ENCODE results near the gene KIAA0825. TPM values are rescaled to one million over a fixed set of nuclear protein-coding genes. Genes with fewer than 3 reads are reported as not detected.

Gene KIAA0825
- total RNA-seq, 2 experiments from 2014 or later = 0.68 to 0.69 TPM

DNA sequence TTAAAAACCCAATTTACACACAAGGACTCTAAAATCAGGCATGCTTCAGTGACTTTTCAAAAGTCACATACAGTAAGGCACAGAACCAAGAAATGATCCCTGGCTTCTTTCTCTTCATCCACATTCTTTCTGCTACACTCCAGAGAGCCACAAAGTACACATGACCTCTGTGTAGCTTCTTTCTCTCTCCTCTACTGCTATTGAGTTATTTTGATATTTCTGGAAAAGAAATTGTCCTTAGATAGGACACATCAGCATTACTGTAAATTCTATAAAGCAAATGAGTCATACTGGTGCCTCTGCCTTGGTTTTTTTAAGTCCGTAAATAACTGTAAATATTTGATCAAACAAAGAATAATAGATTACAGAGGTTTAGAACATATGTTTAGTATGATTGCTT is 96.3 kb downstream of the KIAA0825 start:
- no peaks in the 10 kb centered on the region for H3K9me3 Mint-ChIP-seq
- H3K4me3 Mint-ChIP-seq = no peak overlapping the region
- H3K4me1 Mint-ChIP-seq (ENCODE audit: low read depth) = no peaks in the 10 kb centered on the region
- H3K27me3 Mint-ChIP-seq = no peaks in the 10 kb centered on the region
- POLR2A ChIA-PET = no interaction called here
- CTCF ChIA-PET = interaction anchor here (0.9 kb wide), 1 partner anchor 214 kb away, joined by 3 read pairs; no protein-coding TSS in a partner anchor
- H3K36me3 Mint-ChIP-seq = no peaks in the 10 kb centered on the region
- no peak for DNase-seq
- H3K27ac Mint-ChIP-seq = no peak overlapping the region
- intact Hi-C loops (cut with micrococcal nuclease) = no loop called here

DNA sequence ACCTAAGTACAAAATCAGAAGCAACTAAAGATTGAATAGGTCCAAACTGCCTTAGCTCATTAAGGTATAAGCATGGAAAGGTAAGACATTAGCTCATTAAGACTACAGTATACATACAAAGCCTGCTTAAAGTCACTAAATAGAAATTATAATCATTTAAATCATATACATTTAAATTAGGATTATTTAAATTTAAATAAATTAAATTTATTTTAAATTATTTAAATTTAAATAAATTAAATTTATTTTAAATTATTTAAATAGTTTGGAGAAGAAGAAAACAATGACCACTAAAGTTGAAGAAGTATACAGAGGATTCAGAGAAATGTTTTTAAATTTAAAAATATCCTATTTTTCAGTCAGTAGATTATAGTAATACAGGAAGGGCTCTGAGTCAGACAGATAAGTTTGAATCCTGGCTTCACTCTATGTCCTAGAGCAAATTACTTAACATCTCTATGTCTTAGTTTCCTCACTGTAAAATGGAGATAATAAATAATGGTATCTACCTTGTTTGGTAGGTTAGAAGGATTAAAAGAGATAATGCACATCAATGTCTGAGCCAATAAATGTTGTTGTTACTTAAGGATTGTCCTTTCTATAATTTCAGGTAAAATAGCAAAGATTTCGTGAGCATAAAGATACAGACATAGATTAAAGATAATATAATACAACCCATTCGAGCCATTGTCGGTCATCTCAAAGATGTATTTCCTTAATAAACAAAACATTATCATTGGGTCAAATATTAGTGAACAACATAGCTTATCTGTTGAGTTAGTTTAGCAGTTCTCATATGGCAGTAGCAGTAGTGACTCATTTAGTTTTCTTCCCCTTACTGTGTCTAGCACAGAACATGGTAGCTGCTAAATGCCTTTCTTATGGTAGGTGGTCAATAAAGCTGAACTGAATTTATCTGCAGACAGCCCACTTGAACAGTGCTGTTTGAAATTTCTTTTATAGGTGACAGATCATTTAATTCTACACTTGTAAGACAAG is 100.6 kb downstream of the KIAA0825 start:
- intact Hi-C loops (cut with micrococcal nuclease) = no loop called here
- ChIA-PET CTCF (interaction anchor here (0.6 kb wide), 1 partner anchor 1750 kb away, joined by 3 read pairs; no protein-coding TSS in a partner anchor), POLR2A (no interaction called here)
- no peak for DNase-seq
- Mint-ChIP-seq H3K4me1 (ENCODE audit: low read depth) (no peaks in the 10 kb centered on the region), H3K4me3 (no peak overlapping the region), H3K9me3 (no peaks in the 10 kb centered on the region), H3K27ac (no peak overlapping the region), H3K27me3 (no peaks in the 10 kb centered on the region), H3K36me3 (no peaks in the 10 kb centered on the region)

DNA sequence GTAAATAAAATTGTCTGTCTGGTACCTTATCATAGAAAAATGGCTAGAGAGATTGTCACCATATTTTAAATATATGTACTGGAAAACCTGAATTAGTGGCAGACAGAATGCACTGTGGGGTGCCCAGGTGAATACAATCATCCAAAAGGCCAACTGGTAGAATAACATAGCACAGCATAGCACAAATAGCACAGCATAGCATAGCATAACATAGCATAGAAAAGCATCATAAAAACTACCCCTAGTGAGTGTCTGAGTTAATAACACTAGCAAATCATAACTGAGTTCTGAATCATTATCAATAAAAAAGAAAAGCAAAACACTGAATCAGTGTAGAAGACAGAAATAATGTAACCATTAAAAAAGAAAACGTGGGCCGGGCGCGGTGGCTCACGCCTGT is 102.3 kb downstream of the KIAA0825 start:
- Mint-ChIP-seq H3K36me3 (no peaks in the 10 kb centered on the region), H3K27ac (no peak overlapping the region), H3K9me3 (no peaks in the 10 kb centered on the region), H3K4me1 (ENCODE audit: low read depth) (no peaks in the 10 kb centered on the region), H3K4me3 (no peak overlapping the region), H3K27me3 (no peaks in the 10 kb centered on the region)
- ChIA-PET CTCF (interaction anchor here (1.3 kb wide), 1 partner anchor 221 kb away, joined by 4 read pairs; no protein-coding TSS in a partner anchor), POLR2A (no interaction called here)
- intact Hi-C loops (cut with micrococcal nuclease) = no loop called here
- DNase-seq = no peak

GRCh38 chr5:94508461-94509148 is 109.8 kb downstream of the KIAA0825 start:
- no peak for DNase-seq
- intact Hi-C loops (cut with micrococcal nuclease) = no loop called here
- no peak overlapping the region for H3K27ac Mint-ChIP-seq
- H3K4me1 Mint-ChIP-seq (ENCODE audit: low read depth) = no peaks in the 10 kb centered on the region
- CTCF ChIA-PET = no interaction called here
- H3K27me3 Mint-ChIP-seq = no peaks in the 10 kb centered on the region
- no peaks in the 10 kb centered on the region for H3K36me3 Mint-ChIP-seq
- H3K4me3 Mint-ChIP-seq = no peak overlapping the region
- no peaks in the 10 kb centered on the region for H3K9me3 Mint-ChIP-seq
- POLR2A ChIA-PET = no interaction called here

- Mint-ChIP-seq H3K4me1 (ENCODE audit: low read depth) (no peaks in the 10 kb centered on the region), H3K27ac (no peak overlapping the region), H3K36me3 (no peaks in the 10 kb centered on the region), H3K4me3 (no peak overlapping the region), H3K9me3 (no peaks in the 10 kb centered on the region), H3K27me3 (no peaks in the 10 kb centered on the region)
- ChIA-PET POLR2A (no interaction called here), CTCF (no interaction called here)
- DNase-seq = no peak
- intact Hi-C loops (cut with micrococcal nuclease) = no loop called here
Measured at GRCh38 chr5:94505327-94506068, 112.9 kb downstream of the KIAA0825 start.

DNA sequence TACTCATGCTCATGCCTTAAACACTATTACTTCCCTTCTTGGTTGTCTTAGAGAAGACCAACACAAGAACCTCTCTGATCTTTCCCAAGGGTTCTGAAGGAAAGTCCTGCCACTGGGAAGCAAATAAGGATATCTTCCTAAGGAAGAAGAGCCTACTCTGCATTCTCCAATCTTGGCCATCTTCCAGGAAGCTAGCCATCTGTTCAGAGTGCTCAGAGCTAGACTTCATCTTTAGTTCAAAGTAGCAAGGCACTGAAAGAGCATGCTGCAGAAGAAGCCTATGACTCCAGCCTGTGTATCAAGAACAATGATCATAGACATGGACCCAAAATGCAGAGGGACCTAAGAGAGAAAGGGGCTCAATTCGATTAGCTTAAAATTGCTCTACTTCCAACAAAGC is 114.7 kb downstream of the KIAA0825 start:
- no peaks in the 10 kb centered on the region for H3K36me3 Mint-ChIP-seq
- POLR2A ChIA-PET = no interaction called here
- CTCF ChIA-PET = no interaction called here
- no peaks in the 10 kb centered on the region for H3K4me1 Mint-ChIP-seq (ENCODE audit: low read depth)
- intact Hi-C loops (cut with micrococcal nuclease) = no loop called here
- H3K27ac Mint-ChIP-seq = no peak overlapping the region
- no peak overlapping the region for H3K4me3 Mint-ChIP-seq
- no peak for DNase-seq
- no peaks in the 10 kb centered on the region for H3K27me3 Mint-ChIP-seq
- no peaks in the 10 kb centered on the region for H3K9me3 Mint-ChIP-seq

- ChIA-PET CTCF (no interaction called here), POLR2A (no interaction called here)
- DNase-seq = no peak
- Mint-ChIP-seq H3K9me3 (no peaks in the 10 kb centered on the region), H3K4me3 (no peak overlapping the region), H3K36me3 (no peaks in the 10 kb centered on the region), H3K4me1 (ENCODE audit: low read depth) (no peaks in the 10 kb centered on the region), H3K27ac (no peak overlapping the region), H3K27me3 (no peaks in the 10 kb centered on the region)
- intact Hi-C loops (cut with micrococcal nuclease) = no loop called here
Measured at GRCh38 chr5:94501365-94501764, 117.0 kb downstream of the KIAA0825 start.

GRCh38 chr5:94499806-94500205 is 118.6 kb downstream of the KIAA0825 start:
- intact Hi-C loops (cut with micrococcal nuclease) = no loop called here
- CTCF ChIA-PET = no interaction called here

GRCh38 chr5:94498199-94498598 is 120.2 kb downstream of the KIAA0825 start:
- H3K27ac Mint-ChIP-seq = no peak overlapping the region
- no peak overlapping the region for H3K4me3 Mint-ChIP-seq
- intact Hi-C loops (cut with micrococcal nuclease) = no loop called here
- ChIA-PET POLR2A (no interaction called here), CTCF (no interaction called here)
- no peaks in the 10 kb centered on the region for H3K27me3 Mint-ChIP-seq
- no peaks in the 10 kb centered on the region for H3K36me3 Mint-ChIP-seq
- H3K4me1 Mint-ChIP-seq (ENCODE audit: low read depth) = no peaks in the 10 kb centered on the region
- no peaks in the 10 kb centered on the region for H3K9me3 Mint-ChIP-seq
- no peak for DNase-seq

More at GRCh38 chr5:94499806-94500205, 118.6 kb downstream of the KIAA0825 start:
- H3K4me3 Mint-ChIP-seq = no peak overlapping the region
- H3K27me3 Mint-ChIP-seq = no peaks in the 10 kb centered on the region
- no peaks in the 10 kb centered on the region for H3K4me1 Mint-ChIP-seq (ENCODE audit: low read depth)
- POLR2A ChIA-PET = no interaction called here
- no peaks in the 10 kb centered on the region for H3K36me3 Mint-ChIP-seq
- no peak for DNase-seq
- H3K9me3 Mint-ChIP-seq = no peaks in the 10 kb centered on the region
- H3K27ac Mint-ChIP-seq = no peak overlapping the region

GRCh38 chr5:94485067-94485466 is 133.3 kb downstream of the KIAA0825 start:
- Mint-ChIP-seq H3K4me1 (ENCODE audit: low read depth) (no peaks in the 10 kb centered on the region), H3K27ac (no peak overlapping the region), H3K36me3 (no peaks in the 10 kb centered on the region), H3K4me3 (no peak overlapping the region), H3K9me3 (no peaks in the 10 kb centered on the region), H3K27me3 (no peaks in the 10 kb centered on the region)
- no peak for DNase-seq
- ChIA-PET POLR2A (no interaction called here), CTCF (interaction anchor here (0.6 kb wide), 1 partner anchor 39 kb away, joined by 3 read pairs; no protein-coding TSS in a partner anchor)
- intact Hi-C loops (cut with micrococcal nuclease) = no loop called here

DNA sequence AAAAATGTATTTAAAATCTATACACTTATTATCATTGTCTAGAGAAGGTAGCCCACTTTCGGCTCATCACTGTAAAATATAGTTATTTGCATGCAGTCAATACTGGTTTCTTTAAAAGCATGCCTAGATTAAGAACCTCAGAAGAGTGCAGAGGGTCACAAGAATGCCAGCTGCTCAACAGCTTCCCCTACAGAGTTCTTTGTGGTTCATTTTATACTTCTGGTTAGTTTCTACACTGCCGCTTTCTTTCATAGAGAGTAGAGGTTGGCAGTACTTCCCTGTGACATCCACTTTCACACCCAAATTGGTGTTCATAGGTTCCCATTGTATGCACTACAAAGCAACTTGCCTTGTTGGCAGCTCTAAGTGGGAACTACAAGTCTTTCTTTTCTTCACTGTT is 137.3 kb downstream of the KIAA0825 start:
- ChIA-PET POLR2A (no interaction called here), CTCF (no interaction called here)
- no peaks in the 10 kb centered on the region for H3K4me1 Mint-ChIP-seq (ENCODE audit: low read depth)
- no peaks in the 10 kb centered on the region for H3K9me3 Mint-ChIP-seq
- intact Hi-C loops (cut with micrococcal nuclease) = no loop called here
- no peak overlapping the region for H3K27ac Mint-ChIP-seq
- H3K4me3 Mint-ChIP-seq = no peak overlapping the region
- DNase-seq = no peak
- no peaks in the 10 kb centered on the region for H3K27me3 Mint-ChIP-seq
- H3K36me3 Mint-ChIP-seq = no peaks in the 10 kb centered on the region

DNA sequence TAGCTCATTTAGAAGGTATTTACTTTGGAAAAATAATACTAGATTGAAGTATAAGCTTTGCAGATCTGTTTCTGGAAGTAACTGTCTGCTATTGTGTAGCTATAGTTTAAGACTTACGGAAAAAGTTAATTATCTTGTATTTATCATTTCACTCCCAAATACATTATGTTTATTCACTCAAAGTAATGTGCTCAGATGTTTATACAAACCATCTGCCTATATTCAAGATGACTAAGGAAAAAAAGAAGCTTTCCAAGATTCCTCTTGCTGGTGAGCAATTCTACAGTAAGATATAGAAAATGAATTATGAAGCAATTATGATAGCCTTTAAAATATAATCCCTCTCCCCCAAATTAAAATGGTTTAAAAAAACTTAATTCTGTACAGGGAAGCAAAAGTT is 137.9 kb downstream of the KIAA0825 start:
- CTCF ChIA-PET = no interaction called here
- Mint-ChIP-seq H3K9me3 (no peaks in the 10 kb centered on the region), H3K36me3 (no peaks in the 10 kb centered on the region), H3K4me1 (ENCODE audit: low read depth) (no peaks in the 10 kb centered on the region), H3K27me3 (no peaks in the 10 kb centered on the region), H3K27ac (no peak overlapping the region), H3K4me3 (no peak overlapping the region)
- POLR2A ChIA-PET = no interaction called here
- intact Hi-C loops (cut with micrococcal nuclease) = no loop called here
- DNase-seq = no peak

All from activated CD4-positive, alpha-beta memory T cell treated with anti-CD3 and anti-CD28 coated beads for 36 hours (primary cell).